ENCODE data around the gene FOSL1.
"Not testable (repeated sequence)": the region's sequence is repeated elsewhere in the genome, so short reads cannot be mapped to it uniquely, and the experiment has no call there.

The FOSL1 gene

DNA sequence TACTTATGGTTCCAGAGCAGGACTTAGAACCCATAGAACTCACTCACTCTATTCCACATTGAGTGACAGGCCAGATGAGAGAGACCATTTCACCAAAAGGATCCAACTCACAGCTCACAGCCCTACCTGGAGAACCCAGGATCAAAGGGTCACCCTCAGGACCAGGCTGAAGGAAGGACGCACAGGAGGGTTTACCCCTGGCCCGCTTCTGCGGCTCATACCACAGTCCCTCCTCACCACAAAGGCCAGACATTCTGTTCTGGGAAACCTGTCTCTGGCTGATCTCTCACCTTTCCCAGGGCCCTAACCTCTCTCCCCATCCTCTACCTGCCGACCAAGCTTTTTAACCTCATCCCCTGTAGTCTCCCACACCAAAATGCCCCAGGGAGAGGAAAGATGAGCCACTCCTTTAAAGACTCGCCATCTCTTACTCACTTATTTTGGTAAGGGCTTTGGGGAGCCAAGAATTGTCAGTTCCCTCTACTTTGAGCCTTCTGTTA lies 4.7 kb downstream of the FOSL1 start:
- no peak for DNase-seq

DNA sequence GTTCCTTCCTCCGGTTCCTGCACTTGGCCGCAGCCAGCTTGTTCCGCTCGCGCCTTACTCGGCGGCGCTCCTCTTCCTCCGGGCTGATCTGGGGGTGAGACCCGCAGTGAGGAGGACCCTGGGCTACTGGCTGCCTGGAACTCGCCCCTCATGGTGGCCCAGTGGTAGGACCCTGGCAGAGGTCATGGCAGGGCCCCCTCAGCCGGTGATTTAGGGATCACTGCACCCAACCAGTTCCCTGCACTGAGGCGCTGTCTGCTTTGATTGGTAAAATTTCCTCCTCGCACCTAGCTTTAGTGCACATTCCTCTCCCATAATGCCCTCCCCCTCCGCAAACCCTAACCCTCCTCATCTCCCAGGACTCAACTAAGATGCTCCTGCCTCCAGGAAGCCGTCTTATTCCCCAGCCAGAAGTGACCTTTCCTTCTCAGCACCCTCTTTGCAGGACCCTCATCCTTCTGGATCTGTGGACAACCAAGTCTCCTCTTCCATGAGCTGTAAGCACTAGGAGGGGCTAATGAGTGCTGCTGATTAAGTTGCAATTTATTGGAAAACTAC lies 6.1 kb downstream of the FOSL1 start:
- no peak for DNase-seq

DNA sequence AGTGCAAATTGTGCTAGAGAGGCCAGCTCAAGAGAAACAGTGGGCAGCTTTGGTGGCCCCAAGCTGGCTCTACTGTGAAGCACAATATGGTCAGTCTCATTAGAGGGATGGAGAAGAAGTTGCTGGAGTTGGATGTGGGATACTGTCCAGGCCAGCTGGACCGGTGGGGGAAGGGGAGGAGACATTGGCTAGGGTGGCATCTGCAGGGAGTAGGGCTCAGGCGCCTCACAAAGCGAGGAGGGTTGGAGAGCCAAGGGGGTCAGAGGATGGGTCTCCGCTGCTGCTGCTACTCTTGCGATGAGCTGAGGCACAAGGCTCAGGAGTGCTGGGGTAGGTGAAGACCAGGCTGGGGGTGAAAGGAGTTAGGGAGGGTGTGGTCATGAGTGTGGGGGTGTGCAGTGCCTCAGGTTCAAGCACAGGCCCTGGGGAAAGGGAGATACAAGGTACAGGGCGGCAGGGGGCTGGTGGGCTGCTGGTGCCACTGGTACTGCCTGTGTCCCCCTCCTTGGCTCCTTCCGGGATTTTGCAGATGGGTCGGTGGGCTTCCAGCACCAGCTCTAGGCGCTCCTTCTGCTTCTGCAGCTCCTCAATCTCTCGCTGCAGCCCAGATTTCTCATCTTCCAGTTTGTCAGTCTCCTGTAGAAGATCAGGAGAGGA lies 7.4 kb downstream of the FOSL1 start:
- no peak for DNase-seq

GRCh38 chr11:65892137-65892540 lies 8.0 kb downstream of the FOSL1 start:
- DNase-seq = not testable (repeated sequence)

DNA sequence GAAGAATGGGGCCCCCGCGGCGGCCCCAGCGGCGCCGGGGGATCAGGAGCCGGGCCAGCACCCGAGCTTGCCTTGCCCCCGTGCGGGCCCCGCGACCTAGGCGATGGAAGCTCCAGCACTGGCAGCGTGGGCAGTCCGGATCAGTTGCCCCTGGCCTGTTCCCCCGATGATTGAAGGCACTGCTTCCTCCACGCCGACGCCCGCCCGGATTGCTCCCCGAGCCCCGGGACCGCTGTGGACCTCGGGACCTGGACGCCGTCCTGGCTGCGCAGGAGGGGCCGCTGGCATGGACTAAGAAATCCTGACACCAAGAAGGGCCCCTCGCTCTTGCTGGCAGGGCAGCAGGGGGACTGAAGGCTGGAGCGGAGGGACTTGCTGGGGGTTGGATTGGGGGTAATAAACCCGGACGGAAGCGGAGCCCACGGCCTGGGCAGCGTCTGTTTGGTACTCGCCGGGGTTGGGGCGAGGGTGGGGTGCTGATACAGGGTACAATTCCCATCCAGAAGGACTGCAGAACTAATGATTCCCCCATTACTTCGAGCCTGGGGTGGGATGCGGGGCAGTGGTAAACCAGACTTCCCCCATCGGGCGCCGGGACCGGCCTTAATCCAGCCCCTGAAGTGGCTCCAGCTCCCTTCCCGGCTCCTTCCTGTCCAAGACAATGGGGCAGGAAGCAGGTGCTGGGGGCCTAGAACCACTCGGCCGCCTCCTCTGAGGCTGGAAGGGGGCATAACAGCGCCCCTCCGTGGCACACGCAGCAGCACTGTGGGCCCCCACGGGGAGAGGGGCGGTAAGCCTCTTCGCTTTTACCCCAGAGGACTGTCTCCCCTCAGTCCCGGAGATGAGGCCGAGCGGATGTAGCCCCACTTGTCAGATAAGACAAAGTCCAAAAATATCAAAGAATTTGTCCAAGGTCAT lies 8.7 kb downstream of the FOSL1 start:
- no peak for DNase-seq

DNA sequence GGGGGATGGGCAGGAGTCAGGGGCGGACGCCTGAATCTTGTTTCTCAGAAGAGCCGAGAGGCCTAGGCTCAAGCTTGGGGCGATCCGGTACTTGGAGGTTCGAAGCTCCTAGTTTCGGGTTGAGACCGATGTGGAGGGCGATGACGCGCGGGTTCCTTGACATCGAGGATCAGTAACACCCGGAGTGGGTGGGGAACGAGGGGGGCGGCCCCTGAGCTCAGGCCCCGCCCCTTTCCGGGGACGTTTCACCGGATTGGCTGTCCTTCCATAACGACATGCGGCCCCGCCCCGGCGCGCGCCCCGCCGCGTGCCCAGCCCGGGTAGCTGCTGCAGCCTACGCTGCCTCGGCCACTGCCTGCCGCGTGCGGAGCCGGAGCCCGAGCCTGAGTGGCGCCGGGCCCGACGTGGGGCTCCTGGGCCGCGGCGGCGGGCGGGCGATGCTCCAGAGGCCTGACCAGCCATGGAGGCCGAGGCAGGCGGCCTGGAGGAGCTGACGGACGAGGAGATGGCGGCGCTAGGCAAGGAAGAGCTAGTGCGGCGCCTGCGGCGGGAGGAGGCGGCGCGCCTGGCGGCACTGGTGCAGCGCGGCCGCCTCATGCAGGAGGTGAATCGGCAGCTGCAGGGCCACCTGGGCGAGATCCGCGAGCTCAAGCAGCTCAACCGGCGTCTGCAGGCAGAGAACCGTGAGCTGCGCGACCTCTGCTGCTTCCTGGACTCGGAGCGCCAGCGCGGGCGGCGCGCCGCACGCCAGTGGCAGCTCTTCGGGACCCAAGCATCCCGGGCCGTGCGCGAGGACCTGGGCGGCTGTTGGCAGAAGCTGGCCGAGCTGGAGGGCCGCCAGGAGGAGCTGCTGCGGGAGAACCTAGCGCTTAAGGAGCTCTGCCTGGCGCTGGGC lies 9.6 kb downstream of the FOSL1 start, which contains the start of gene CCDC85B:
Gene CCDC85B (plus strand): TSS at position 350 of the 895 bp plus-strand sequence. CDS start 111 bp downstream, at position 461.
- DNase-seq = peak; percentile 90

GRCh38 chr11:65888163-65888814 lies 11.9 kb downstream of the FOSL1 start, which contains the start of gene FIBP:
Gene FIBP, minus strand, starts transcription at chr11:65888471. Its CDS starts 53 bp downstream, at chr11:65888418.
- DNase-seq = peak; percentile 87

DNA sequence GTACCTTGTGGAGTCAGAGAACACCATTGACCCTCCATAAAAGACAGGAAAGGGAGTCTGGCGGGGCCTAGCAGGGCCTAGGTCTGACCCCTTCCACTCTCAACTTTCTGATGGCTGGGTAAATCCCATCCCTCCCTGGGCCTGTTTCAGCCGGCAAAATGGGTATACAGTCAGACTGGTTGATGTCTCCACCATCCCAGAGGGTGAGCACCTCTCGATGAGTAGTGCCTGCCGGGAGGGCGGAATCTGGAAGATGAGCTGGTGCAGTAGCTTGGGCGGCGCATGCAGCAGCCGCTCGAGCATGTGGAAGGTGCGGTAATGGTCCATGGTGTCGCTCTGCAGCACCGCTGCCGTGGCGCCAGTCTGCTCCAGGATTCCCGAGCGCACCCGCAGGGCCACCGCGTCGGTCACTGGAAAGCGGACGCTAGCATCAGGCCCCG lies 12.4 kb downstream of the FOSL1 start:
- no peak for DNase-seq

DNA sequence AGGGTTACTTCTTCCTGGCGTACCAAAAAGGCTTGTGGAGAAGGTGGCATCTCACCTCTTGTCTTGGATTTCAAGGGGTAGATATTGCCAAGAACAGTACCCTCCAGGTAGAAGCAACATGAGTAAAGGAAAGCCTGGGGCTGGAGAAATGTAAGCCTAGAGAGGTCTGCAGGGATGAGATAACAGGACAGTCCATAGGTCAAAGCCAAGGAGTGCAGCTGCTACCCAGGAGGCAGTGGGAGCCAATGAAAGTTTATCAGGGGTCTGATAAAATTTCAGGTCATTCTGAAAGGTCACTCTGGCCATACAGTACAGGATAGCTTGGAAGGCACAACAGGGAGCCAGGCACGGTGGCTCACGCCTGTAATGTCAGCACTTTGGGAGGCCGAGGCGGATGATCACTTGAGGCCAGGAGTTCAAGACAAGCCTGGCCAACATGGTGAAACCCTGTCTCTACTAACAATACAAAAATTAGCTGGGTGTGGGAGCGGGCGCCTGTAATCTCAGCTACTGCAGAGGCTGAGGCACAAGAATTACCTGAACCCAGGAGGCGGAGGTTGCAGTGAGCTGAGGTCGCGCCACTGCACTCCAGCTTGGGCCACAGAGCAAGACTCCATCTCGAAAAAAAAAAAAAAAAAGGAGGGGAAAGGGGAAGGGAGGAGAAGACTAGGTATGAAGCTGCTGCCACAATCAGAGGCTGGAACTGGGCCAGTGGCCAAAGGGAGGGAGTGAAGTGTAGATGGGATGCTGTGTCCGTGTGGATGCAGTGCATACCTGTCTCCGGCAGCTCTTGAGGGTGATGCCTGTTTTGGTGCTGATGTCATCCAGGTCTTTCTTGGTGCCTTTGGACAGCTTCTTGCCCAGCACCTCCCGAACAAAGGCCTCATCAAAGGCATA lies 13.1 kb downstream of the FOSL1 start:
- DNase-seq = no peak

GRCh38 chr11:65885808-65886536 lies 14.2 kb downstream of the FOSL1 start:
- no peak for DNase-seq

DNA sequence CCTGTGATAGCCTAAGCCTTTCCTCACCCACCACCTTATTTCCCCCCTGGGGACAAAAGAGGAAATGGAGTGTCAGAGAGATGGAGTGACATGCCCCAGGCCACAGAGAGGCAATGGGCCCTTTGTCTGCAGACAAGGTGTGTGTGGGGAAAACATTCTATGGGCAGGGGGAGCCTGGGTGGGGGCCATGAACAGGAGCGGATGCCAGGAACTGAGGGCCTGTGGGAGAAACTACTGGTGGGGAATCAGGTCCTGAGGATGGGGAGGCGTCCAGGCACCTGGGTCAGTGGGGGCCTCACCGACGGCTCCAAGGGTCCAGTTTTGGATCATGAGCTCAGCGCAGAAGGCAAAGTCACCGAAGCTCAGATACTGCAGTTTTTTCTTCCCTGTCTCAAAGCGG lies 15.0 kb downstream of the FOSL1 start:
- DNase-seq = no peak

- peak; percentile 14 for DNase-seq
Measured at GRCh38 chr11:65884716-65885092, 15.5 kb downstream of the FOSL1 start.

DNA sequence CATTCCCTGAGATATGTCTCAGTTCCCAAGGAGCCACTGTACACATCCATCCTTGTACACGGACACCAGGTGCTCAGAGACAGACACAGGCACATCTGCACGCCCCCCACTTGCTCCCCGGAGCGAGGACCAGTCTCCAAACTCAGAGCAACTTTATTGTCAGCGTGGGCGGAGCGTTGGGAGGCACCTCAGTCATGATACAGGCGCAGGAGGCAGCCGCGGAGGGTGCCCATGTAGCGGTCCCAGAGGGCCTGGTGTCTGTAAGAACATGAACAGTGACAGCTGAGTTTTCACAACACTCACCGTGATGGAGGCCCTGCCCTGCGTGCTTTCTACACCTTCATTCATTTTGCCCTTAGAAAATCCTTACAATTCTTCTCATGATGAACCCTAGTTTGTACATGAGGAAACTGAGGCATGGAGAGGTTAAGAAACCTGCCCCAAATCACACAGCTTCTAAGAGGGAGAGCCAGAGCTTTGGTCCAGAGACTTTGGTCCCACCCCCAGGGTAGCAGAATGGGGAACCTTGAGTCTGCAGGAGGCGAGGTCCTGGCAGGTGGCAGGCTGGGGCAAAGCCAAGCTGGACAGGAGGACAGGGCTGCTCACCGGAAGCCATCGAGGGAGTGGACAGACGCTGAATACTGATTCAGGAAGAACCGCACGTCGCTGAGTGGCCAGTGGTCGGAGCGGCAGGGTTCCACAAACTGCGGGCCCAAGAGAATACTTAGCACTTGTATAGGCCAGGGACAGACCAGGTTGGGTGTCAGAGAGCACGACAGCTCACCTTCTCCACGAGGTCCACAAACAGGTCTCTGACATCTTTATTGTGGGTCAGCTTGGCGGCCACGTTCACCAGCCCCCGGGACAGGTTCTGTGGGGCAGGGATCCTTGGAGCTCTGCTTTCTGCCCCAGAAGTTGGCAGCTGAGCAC lies 16.1 kb downstream of the FOSL1 start:
- DNase-seq = no peak

- no peak for DNase-seq
Measured at GRCh38 chr11:65883058-65883761, 17.0 kb downstream of the FOSL1 start.

DNA sequence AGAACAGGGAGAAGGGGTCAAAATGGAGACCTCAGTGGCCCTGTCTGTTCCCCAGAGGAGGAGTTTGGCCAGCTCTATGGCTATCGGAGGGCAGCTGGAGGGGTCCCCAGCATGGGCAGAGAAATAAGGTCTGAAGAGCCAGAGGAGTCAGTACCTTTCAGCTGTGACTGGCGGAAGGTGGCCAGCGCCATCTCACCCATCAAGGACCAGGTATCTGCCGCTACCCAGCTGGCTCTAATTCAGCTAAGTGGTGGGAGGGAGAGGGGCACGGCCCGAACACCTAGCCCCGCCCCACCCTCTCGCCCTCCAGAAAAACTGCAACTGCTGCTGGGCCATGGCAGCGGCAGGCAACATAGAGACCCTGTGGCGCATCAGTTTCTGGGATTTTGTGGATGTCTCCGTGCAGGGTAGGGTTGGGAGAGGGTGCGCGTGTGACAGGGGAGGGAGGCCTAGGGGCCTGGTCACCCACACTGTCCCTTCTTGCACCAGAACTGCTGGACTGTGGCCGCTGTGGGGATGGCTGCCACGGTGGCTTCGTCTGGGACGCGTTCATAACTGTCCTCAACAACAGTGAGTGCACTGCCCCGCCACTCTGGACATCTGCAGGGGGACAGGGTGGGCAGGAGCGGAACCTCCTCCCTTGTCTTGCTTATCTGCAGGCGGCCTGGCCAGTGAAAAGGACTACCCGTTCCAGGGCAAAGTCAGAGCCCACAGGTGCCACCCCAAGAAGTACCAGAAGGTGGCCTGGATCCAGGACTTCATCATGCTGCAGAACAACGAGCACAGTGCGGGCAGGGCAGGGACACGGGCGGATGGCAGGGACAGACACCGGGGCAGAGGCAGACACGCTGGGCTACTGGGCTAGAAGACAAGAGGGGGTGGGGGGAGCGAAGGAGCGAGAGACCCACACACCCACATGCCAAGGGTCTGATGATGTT lies 17.8 kb downstream of the FOSL1 start:
- DNase-seq = no peak

GRCh38 chr11:65880844-65881421 lies 19.3 kb downstream of the FOSL1 start:
- no peak for DNase-seq

DNA sequence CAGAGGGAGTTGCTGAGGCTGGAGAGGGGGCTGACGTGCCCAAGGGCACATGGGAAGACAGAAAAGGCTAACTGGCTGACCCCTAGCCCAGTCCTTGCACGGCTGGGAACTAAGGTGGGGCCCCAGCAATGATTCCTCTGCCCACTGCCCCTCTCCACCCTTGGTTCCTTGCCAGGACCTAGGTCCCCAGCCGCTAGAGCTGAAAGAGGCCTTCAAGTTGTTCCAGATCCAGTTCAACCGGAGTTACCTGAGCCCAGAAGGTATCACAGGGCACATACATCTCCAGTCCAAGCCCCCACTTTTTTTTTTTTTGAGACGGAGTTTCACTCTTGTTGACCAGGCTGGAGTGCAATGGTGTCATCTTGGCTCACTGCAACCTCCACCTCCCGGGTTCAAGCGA lies 20.2 kb downstream of the FOSL1 start:
- DNase-seq = no peak

All from GF-D8 (cell line).